ENCODE data around the gene USP13. TPM values are rescaled to one million over a fixed set of nuclear protein-coding genes. Genes with fewer than 3 reads are reported as not detected.
"Not testable (repeated sequence)": the region's sequence is repeated elsewhere in the genome, so short reads cannot be mapped to it uniquely, and the experiment has no call there.

Gene USP13
- total and polyA plus RNA-seq, 5 donors from 2014 or later: 3.2 to 6.5 (median 3.7) TPM

- not testable (repeated sequence) for H3K9me3 ChIP-seq (ENCODE audit: control insufficient read depth in 2 of 2, low read length in 2 of 2); DNase-seq; H3K4me1 ChIP-seq (ENCODE audit: control insufficient read depth, insufficient read depth, low read length, poor library complexity, severe bottlenecking); H3K4me3 Mint-ChIP-seq; H3K9me3 Mint-ChIP-seq; ATAC-seq (ENCODE audit: low read depth in 2 of 2); H3K27me3 ChIP-seq (ENCODE audit: control insufficient read depth, insufficient read depth, low read length); H3K27ac ChIP-seq (ENCODE audit: insufficient read depth, low read length, poor library complexity, severe bottlenecking); H3K27me3 Mint-ChIP-seq; H3K36me3 ChIP-seq (ENCODE audit: control insufficient read depth, insufficient read depth, low read length); H3K4me1 Mint-ChIP-seq; H3K4me3 ChIP-seq (ENCODE audit: low read depth, low read length)
- H3K27ac Mint-ChIP-seq: peak overlapping the region in 1 of 3 donors; percentile 33
- H3K36me3 Mint-ChIP-seq: peaks cover 13% of the 10 kb centered on the region
Observed at GRCh38 chr3:179683286-179683685, 30.4 kb downstream of the USP13 start.

- Mint-ChIP-seq H3K4me1 (peaks cover 0 to 8% (median 0%) of the 10 kb centered on the region in 4 donors), H3K36me3 (peaks cover 15% of the 10 kb centered on the region), H3K27me3 (no peaks in the 10 kb centered on the region), H3K9me3 (no peaks in the 10 kb centered on the region), H3K4me3 (no peak overlapping the region), H3K27ac (no peak overlapping the region)
- H3K27ac ChIP-seq (ENCODE audit: insufficient read depth, low read length, poor library complexity, severe bottlenecking): no peak overlapping the region
- ATAC-seq (ENCODE audit: low read depth in 2 of 2) (no peak), DNase-seq (peak in 1 of 3 donors; percentile 40)
- H3K4me3 ChIP-seq (ENCODE audit: low read depth, low read length): no peak overlapping the region
- H3K36me3 ChIP-seq (ENCODE audit: control insufficient read depth, insufficient read depth, low read length): peaks cover 4% of the 10 kb centered on the region
- no peaks in the 10 kb centered on the region for H3K9me3 ChIP-seq (ENCODE audit: control insufficient read depth in 2 of 2, low read length in 2 of 2)
- no peaks in the 10 kb centered on the region for H3K4me1 ChIP-seq (ENCODE audit: control insufficient read depth, insufficient read depth, low read length, poor library complexity, severe bottlenecking)
- no peaks in the 10 kb centered on the region for H3K27me3 ChIP-seq (ENCODE audit: control insufficient read depth, insufficient read depth, low read length)
Observed at GRCh38 chr3:179687967-179688535, 35.2 kb downstream of the USP13 start.

GRCh38 chr3:179688850-179689249 is 36.0 kb downstream of the USP13 start:
- H3K27me3 Mint-ChIP-seq: no peaks in the 10 kb centered on the region
- H3K27me3 ChIP-seq (ENCODE audit: control insufficient read depth, insufficient read depth, low read length): no peaks in the 10 kb centered on the region
- no peak overlapping the region for H3K4me3 ChIP-seq (ENCODE audit: low read depth, low read length)
- no peaks in the 10 kb centered on the region for H3K4me1 ChIP-seq (ENCODE audit: control insufficient read depth, insufficient read depth, low read length, poor library complexity, severe bottlenecking)
- H3K9me3 Mint-ChIP-seq: no peaks in the 10 kb centered on the region
- no peak overlapping the region for H3K27ac ChIP-seq (ENCODE audit: insufficient read depth, low read length, poor library complexity, severe bottlenecking)
- peaks cover 4% of the 10 kb centered on the region for H3K36me3 ChIP-seq (ENCODE audit: control insufficient read depth, insufficient read depth, low read length)
- peaks cover 10% of the 10 kb centered on the region for H3K36me3 Mint-ChIP-seq
- peaks cover 0 to 5% (median 0%) of the 10 kb centered on the region in 4 donors for H3K4me1 Mint-ChIP-seq
- H3K9me3 ChIP-seq (ENCODE audit: control insufficient read depth in 2 of 2, low read length in 2 of 2): no peaks in the 10 kb centered on the region
- ATAC-seq (ENCODE audit: low read depth in 2 of 2): no peak
- H3K27ac Mint-ChIP-seq: no peak overlapping the region
- no peak for DNase-seq
- no peak overlapping the region for H3K4me3 Mint-ChIP-seq

GRCh38 chr3:179694731-179695130 is 41.9 kb downstream of the USP13 start:
- no peak overlapping the region for H3K4me3 Mint-ChIP-seq
- Histone ChIP-seq H3K27me3 (ENCODE audit: control insufficient read depth, insufficient read depth, low read length) (no peaks in the 10 kb centered on the region), H3K9me3 (ENCODE audit: control insufficient read depth in 2 of 2, low read length in 2 of 2) (no peaks in the 10 kb centered on the region), H3K36me3 (ENCODE audit: control insufficient read depth, insufficient read depth, low read length) (no peaks in the 10 kb centered on the region), H3K4me1 (ENCODE audit: control insufficient read depth, insufficient read depth, low read length, poor library complexity, severe bottlenecking) (no peaks in the 10 kb centered on the region), H3K4me3 (ENCODE audit: low read depth, low read length) (no peak overlapping the region), H3K27ac (ENCODE audit: insufficient read depth, low read length, poor library complexity, severe bottlenecking) (no peak overlapping the region)
- peaks cover 0 to 7% (median 3%) of the 10 kb centered on the region in 4 donors for H3K4me1 Mint-ChIP-seq
- H3K36me3 Mint-ChIP-seq: peaks cover 6% of the 10 kb centered on the region
- H3K27ac Mint-ChIP-seq: no peak overlapping the region
- ATAC-seq (ENCODE audit: low read depth in 2 of 2) (no peak), DNase-seq (no peak)
- H3K9me3 Mint-ChIP-seq: no peaks in the 10 kb centered on the region
- H3K27me3 Mint-ChIP-seq: no peaks in the 10 kb centered on the region

GRCh38 chr3:179695672-179696313 is 43.0 kb downstream of the USP13 start:
- Histone ChIP-seq H3K4me1 (ENCODE audit: control insufficient read depth, insufficient read depth, low read length, poor library complexity, severe bottlenecking) (no peaks in the 10 kb centered on the region), H3K4me3 (ENCODE audit: low read depth, low read length) (no peak overlapping the region), H3K9me3 (ENCODE audit: control insufficient read depth in 2 of 2, low read length in 2 of 2) (no peaks in the 10 kb centered on the region), H3K27ac (ENCODE audit: insufficient read depth, low read length, poor library complexity, severe bottlenecking) (no peak overlapping the region), H3K27me3 (ENCODE audit: control insufficient read depth, insufficient read depth, low read length) (no peaks in the 10 kb centered on the region), H3K36me3 (ENCODE audit: control insufficient read depth, insufficient read depth, low read length) (no peaks in the 10 kb centered on the region)
- Mint-ChIP-seq H3K9me3 (no peaks in the 10 kb centered on the region), H3K4me3 (no peak overlapping the region), H3K36me3 (peaks cover 10% of the 10 kb centered on the region), H3K27ac (no peak overlapping the region), H3K27me3 (no peaks in the 10 kb centered on the region), H3K4me1 (peaks cover 2 to 7% (median 5%) of the 10 kb centered on the region in 4 donors)
- no peak for DNase-seq
- no peak for ATAC-seq (ENCODE audit: low read depth in 2 of 2)

GRCh38 chr3:179697736-179698332 is 45.0 kb downstream of the USP13 start:
- H3K4me1 Mint-ChIP-seq: peaks cover 2 to 7% (median 4%) of the 10 kb centered on the region in 4 donors
- H3K27ac ChIP-seq (ENCODE audit: insufficient read depth, low read length, poor library complexity, severe bottlenecking): no peak overlapping the region
- no peaks in the 10 kb centered on the region for H3K27me3 ChIP-seq (ENCODE audit: control insufficient read depth, insufficient read depth, low read length)
- no peaks in the 10 kb centered on the region for H3K27me3 Mint-ChIP-seq
- H3K27ac Mint-ChIP-seq: no peak overlapping the region
- H3K4me3 ChIP-seq (ENCODE audit: low read depth, low read length): no peak overlapping the region
- ATAC-seq (ENCODE audit: low read depth in 2 of 2): no peak
- no peak overlapping the region for H3K4me3 Mint-ChIP-seq
- DNase-seq: no peak
- no peaks in the 10 kb centered on the region for H3K4me1 ChIP-seq (ENCODE audit: control insufficient read depth, insufficient read depth, low read length, poor library complexity, severe bottlenecking)
- peaks cover 0 to 3% (median 0%) of the 10 kb centered on the region in 7 donors for H3K9me3 Mint-ChIP-seq
- H3K9me3 ChIP-seq (ENCODE audit: control insufficient read depth in 2 of 2, low read length in 2 of 2): no peaks in the 10 kb centered on the region
- peaks cover 20% of the 10 kb centered on the region for H3K36me3 Mint-ChIP-seq
- no peaks in the 10 kb centered on the region for H3K36me3 ChIP-seq (ENCODE audit: control insufficient read depth, insufficient read depth, low read length)

- Mint-ChIP-seq H3K27ac (no peak overlapping the region), H3K9me3 (peaks cover 0 to 3% (median 0%) of the 10 kb centered on the region in 7 donors), H3K36me3 (peaks cover 26% of the 10 kb centered on the region), H3K4me3 (no peak overlapping the region), H3K4me1 (peaks cover 0 to 7% (median 4%) of the 10 kb centered on the region in 4 donors), H3K27me3 (no peaks in the 10 kb centered on the region)
- H3K4me3 ChIP-seq (ENCODE audit: low read depth, low read length): no peak overlapping the region
- no peak for DNase-seq
- H3K36me3 ChIP-seq (ENCODE audit: control insufficient read depth, insufficient read depth, low read length): no peaks in the 10 kb centered on the region
- no peaks in the 10 kb centered on the region for H3K27me3 ChIP-seq (ENCODE audit: control insufficient read depth, insufficient read depth, low read length)
- no peak overlapping the region for H3K27ac ChIP-seq (ENCODE audit: insufficient read depth, low read length, poor library complexity, severe bottlenecking)
- no peaks in the 10 kb centered on the region for H3K4me1 ChIP-seq (ENCODE audit: control insufficient read depth, insufficient read depth, low read length, poor library complexity, severe bottlenecking)
- H3K9me3 ChIP-seq (ENCODE audit: control insufficient read depth in 2 of 2, low read length in 2 of 2): no peaks in the 10 kb centered on the region
- ATAC-seq (ENCODE audit: low read depth in 2 of 2): no peak
Observed at GRCh38 chr3:179700716-179701115, 47.9 kb downstream of the USP13 start.
